IMR-90 (cell line): ENCODE results near the gene DAB1. TPM values are rescaled to one million over a fixed set of nuclear protein-coding genes. Genes with fewer than 3 reads are reported as not detected.

Experiments used
- ATAC-seq: fragments of 200-7000 bp; cut with Tn5 transposase; 2 replicates; pipeline ENCODE4 v1.9.1; 2020; ENCODE audit warnings: low read depth, mild to moderate bottlenecking, moderate library complexity
- BruUV-seq: library from RNA; stranded (reverse); fragments of 400-500 nt; replicated peaks from 2 replicates; lab custom pipeline; 2021; lab: Mats Ljungman, UMichigan
- CTCF ChIA-PET: fragments of 300-600 bp; formaldehyde crosslinking; extraction: SDS; loops from one replicate; lab custom pipeline; 2021; ENCODE audit warnings: antibody characterized with exemption; lab: Yijun Ruan, JAX
- POLR2A ChIA-PET: fragments of 300-600 bp; sonication (Branson Sonifier 250); formaldehyde crosslinking; loops from one replicate; lab custom pipeline; 2022; ENCODE audit warnings: antibody characterized with exemption; ENCODE audit not compliant: unreplicated experiment; lab: Charles Lee
- DNase-seq: peaks from one replicate; pipeline ENCODE4 v3.0.0; 2013
- H2AFZ ChIP-seq: replicated peaks from 2 replicates; pipeline ENCODE3; 2013; ENCODE audit warnings: low read length, mild to moderate bottlenecking; ENCODE audit not compliant: poor library complexity
- H2AK5ac ChIP-seq: 2 replicates; pipeline ENCODE4 v1.6.1; 2013; ENCODE audit warnings: low read depth, low read length, inconsistent platforms
- H2AK9ac ChIP-seq: replicated peaks from 2 replicates; pipeline ENCODE3; 2013; ENCODE audit warnings: mild to moderate bottlenecking, low read depth, low read length, moderate library complexity; ENCODE audit not compliant: poor library complexity
- H2BK120ac ChIP-seq: 2 replicates; pipeline ENCODE4 v1.6.1; 2013; ENCODE audit warnings: low read depth, low read length, inconsistent platforms
- H2BK15ac ChIP-seq: 3 replicates; pipeline ENCODE4 v1.6.1; 2013; ENCODE audit warnings: low read depth, low read length, inconsistent platforms
- H2BK20ac ChIP-seq: 2 replicates; pipeline ENCODE4 v1.6.1; 2013; ENCODE audit warnings: low read depth, mild to moderate bottlenecking, inconsistent platforms, low read length, moderate library complexity
- H2BK5ac ChIP-seq: 2 replicates; pipeline ENCODE4 v1.6.1; 2013; ENCODE audit warnings: mild to moderate bottlenecking, low read depth, low read length, inconsistent platforms; ENCODE audit not compliant: poor library complexity, severe bottlenecking
- H3K14ac ChIP-seq: replicated peaks from 2 replicates; pipeline ENCODE4 v1.6.1; 2013; ENCODE audit warnings: low read depth, low read length, inconsistent platforms
- H3K18ac ChIP-seq: 2 replicates; pipeline ENCODE4 v1.6.1; 2013; ENCODE audit warnings: low read depth, low read length, control low read depth
- H3K23ac ChIP-seq: 2 replicates; pipeline ENCODE4 v1.6.1; 2013; ENCODE audit warnings: low read depth, low read length, inconsistent platforms
- H3K27ac ChIP-seq: 2 replicates; pipeline ENCODE4 v1.5.1; 2013; ENCODE audit warnings: mild to moderate bottlenecking, control low read depth, low read length; ENCODE audit not compliant: insufficient read depth
- H3K27me3 ChIP-seq: 2 replicates; pipeline ENCODE4 v1.6.1; 2013; ENCODE audit warnings: low read length; ENCODE audit not compliant: control insufficient read depth, insufficient read depth
- H3K36me3 ChIP-seq: 2 replicates; pipeline ENCODE4 v1.6.1; 2013; ENCODE audit warnings: low read length, mixed read lengths; ENCODE audit not compliant: control insufficient read depth, insufficient read depth
- H3K4ac ChIP-seq: 2 replicates; pipeline ENCODE4 v1.6.1; 2013; ENCODE audit warnings: low read depth, low read length, inconsistent platforms
- H3K4me1 ChIP-seq: 2 replicates; pipeline ENCODE4 v1.6.1; 2013; ENCODE audit warnings: low read length, mixed read lengths; ENCODE audit not compliant: control insufficient read depth, insufficient read depth
- H3K4me2 ChIP-seq: 2 replicates; pipeline ENCODE4 v1.6.1; 2013; ENCODE audit warnings: low read depth, mild to moderate bottlenecking, control low read depth, low read length, moderate library complexity
- H3K4me3 ChIP-seq: 2 replicates; pipeline ENCODE4 v1.5.1; 2013; ENCODE audit warnings: low read depth, mild to moderate bottlenecking, control low read depth, low read length, moderate library complexity; ENCODE audit not compliant: insufficient read depth
- H3K56ac ChIP-seq: 2 replicates; pipeline ENCODE4 v1.6.1; 2013; ENCODE audit warnings: low read length, inconsistent platforms; ENCODE audit not compliant: insufficient read depth; ENCODE audit errors: extremely low read depth
- H3K79me1 ChIP-seq, 2 experiments: 2 replicates each; pipeline ENCODE4 v1.6.1; 2013; ENCODE audit warnings: low read length in 2 of 2, inconsistent platforms in 1 of 2, low read depth in 1 of 2
- H3K9ac ChIP-seq: 2 replicates; pipeline ENCODE4 v1.6.1; 2013; ENCODE audit warnings: low read depth, low read length, control low read depth
- H3K9me1 ChIP-seq: 2 replicates; pipeline ENCODE4 v1.6.1; 2013; ENCODE audit warnings: low read length, inconsistent platforms; ENCODE audit not compliant: insufficient read depth
- H3K9me3 ChIP-seq: 2 replicates; pipeline ENCODE4 v1.6.1; 2013; ENCODE audit warnings: low read length; ENCODE audit not compliant: control insufficient read depth, insufficient read depth
- H4K20me1 ChIP-seq: 2 replicates; pipeline ENCODE4 v1.6.1; 2013; ENCODE audit warnings: low read length, inconsistent platforms; ENCODE audit not compliant: insufficient read depth
- H4K5ac ChIP-seq: 2 replicates; pipeline ENCODE4 v1.6.1; 2013; ENCODE audit warnings: mild to moderate bottlenecking, low read depth, low read length, control low read depth
- H4K8ac ChIP-seq, 2 experiments: 2 replicates each; pipeline ENCODE4 v1.6.1; 2013; ENCODE audit warnings: low read depth in 2 of 2, low read length in 2 of 2, control low read depth in 1 of 2, inconsistent platforms in 1 of 2
- H4K91ac ChIP-seq: 2 replicates; pipeline ENCODE4 v1.6.1; 2013; ENCODE audit warnings: low read depth, low read length, inconsistent platforms; ENCODE audit not compliant: insufficient read depth
- CEBPB ChIP-seq: IDR thresholded peaks from 2 replicates; pipeline ENCODE4 v1.6.1; 2012; ENCODE audit warnings: low read depth, low read length, improper control_type of control experiment
- CTCF ChIP-seq: conservative IDR thresholded peaks from 2 replicates; pipeline ENCODE4 v1.5.1; 2012; ENCODE audit warnings: mild to moderate bottlenecking, low read depth, low read length, improper control_type of control experiment
- MAFK ChIP-seq: IDR thresholded peaks from 2 replicates; pipeline ENCODE4 v1.6.1; 2012; ENCODE audit warnings: low read depth, low read length, improper control_type of control experiment
- NFE2L2 ChIP-seq: fragments of 150-350 bp; IDR thresholded peaks from 2 replicates; pipeline ENCODE4 v1.6.1; 2016; ENCODE audit warnings: low read depth, mild to moderate bottlenecking, low read length
- RCOR1 ChIP-seq: IDR thresholded peaks from 2 replicates; pipeline ENCODE4 v1.6.1; 2012; ENCODE audit warnings: mild to moderate bottlenecking, low read length, improper control_type of control experiment; ENCODE audit not compliant: insufficient replicate concordance
- WGBS, 2 experiments: methylation state at CpG; one replicate each; pipeline versions ENCODE4 v1.1.5 to v1.1.7; 2013; ENCODE audit warnings: missing lambda C conversion rate in 2 of 2; ENCODE audit not compliant: insufficient read length in 1 of 2; ENCODE audit errors: extremely low coverage in 2 of 2; 5-methylcytosine and 5-hydroxymethylcytosine counted together
- dilution Hi-C: fragments of 300-500 bp; cut with HindIII; formaldehyde crosslinking; loops from one replicate; pipeline ENCODE4 v1.14.3; 2018; ENCODE audit warnings: low sequenced_read_pairs; ENCODE audit not compliant: unreplicated experiment
- in situ Hi-C: fragments of 300-500 bp; cut with MboI; formaldehyde crosslinking; loops from 3 replicates; pipeline ENCODE4 v1.14.3; 2019; ENCODE audit warnings: low sequenced_read_pairs, inconsistent platforms, mixed read lengths
- intact Hi-C: fragments of 100-400 bp; cut with micrococcal nuclease; formaldehyde crosslinking; loops from 2 replicates; pipeline ENCODE4 v1.10.0; 2022
- polyA plus RNA-seq, 3 experiments: library from polyadenylated mRNA; depleted of rRNA; stranded (reverse); fragments of >200 nt; gene quantifications; 2 replicates each; pipeline ENCODE4 v1.2.3, GENCODE V29; 2012; ENCODE audit warnings: low replicate concordance in 1 of 3
- total RNA-seq: library from RNA; depleted of rRNA; stranded (reverse); fragments of >200 nt; gene quantifications from 2 replicates; pipeline ENCODE4 v1.2.3, GENCODE V29; 2012

DAB1 gene
- total and polyA plus RNA-seq, 2 of the 4 experiments (the other 2 are of a cell fraction), result 0.18 to 0.41 TPM

- no peak overlapping the region for H3K4me3 ChIP-seq
- WGBS, 2 experiments, result no CpG with 5 or more reads among the region's 3 CpGs
- no peak overlapping the region for H2BK20ac ChIP-seq
- no peaks in the 10 kb centered on the region for H3K27me3 ChIP-seq
- no peaks in the 10 kb centered on the region for H3K9me1 ChIP-seq
- no peak overlapping the region for H2BK15ac ChIP-seq
- no peak overlapping the region for H3K23ac ChIP-seq
- no peak overlapping the region for H2BK5ac ChIP-seq
- peak; percentile 2 for DNase-seq
- H2BK120ac ChIP-seq, result no peak overlapping the region
- H2AFZ ChIP-seq, result no peak overlapping the region
- no peak overlapping the region for H4K91ac ChIP-seq
- no TSS peak for BruUV-seq
- no peaks in the 10 kb centered on the region for H3K36me3 ChIP-seq
- H3K4ac ChIP-seq, result no peak overlapping the region
- CTCF ChIA-PET, result interaction anchor here (1.8 kb wide), 1 partner anchor 12 kb away, joined by 5 read pairs; no protein-coding TSS in a partner anchor
- dilution Hi-C loops, result no loop called here
- TF ChIP-seq CEBPB, result peak; percentile 47
- TF ChIP-seq CTCF, result no peak
- no peak for TF ChIP-seq MAFK
- TF ChIP-seq RCOR1, result no peak
- no peak for TF ChIP-seq NFE2L2
- H4K8ac ChIP-seq, result no peak overlapping the region
- H3K56ac ChIP-seq, result no peak overlapping the region
- no peak overlapping the region for H3K4me2 ChIP-seq
- H4K20me1 ChIP-seq, result no peaks in the 10 kb centered on the region
- no peak for ATAC-seq
- in situ Hi-C loops, result no loop called here
- no peak overlapping the region for H3K14ac ChIP-seq
- no peaks in the 10 kb centered on the region for H3K9me3 ChIP-seq
- H4K5ac ChIP-seq, result no peak overlapping the region
- H2AK9ac ChIP-seq, result no peak overlapping the region
- no peaks in the 10 kb centered on the region; the same call in 1 of the 2 replicates for H3K4me1 ChIP-seq
- H3K18ac ChIP-seq, result no peak overlapping the region
- no peak overlapping the region for H3K9ac ChIP-seq
- no peaks in the 10 kb centered on the region for H3K79me1 ChIP-seq
- H3K27ac ChIP-seq, result no peak overlapping the region
- POLR2A ChIA-PET, result no interaction called here
- no peak overlapping the region for H2AK5ac ChIP-seq
- intact Hi-C loops, result no loop called here
Measured at GRCh38 chr1:57279909-57280666, 143.8 kb downstream of the DAB1 start.
